Superior temporal gyrus (tissue), 1 donor: ENCODE results near the gene CLEC1A.
A peak's percentile ranks its signal among the peaks of the same experiment; 100 is the strongest.

ENCODE experiments used
- DNase-seq: peaks from one replicate; pipeline ENCODE4 v3.0.0-alpha.2; 2016; ENCODE audit errors: extremely low spot score

The CLEC1A gene

GRCh38 chr12:10098791-10099190 lies at the start of gene CLEC1A:
CLEC1A (minus strand) TSS chr12:10098985; CDS start chr12:10098922, 63 bp downstream.
- DNase-seq: no peak

GRCh38 chr12:10147714-10148403 lies 49.1 kb upstream of the CLEC1A start:
- no peak for DNase-seq

GRCh38 chr12:10142976-10143589 lies 44.3 kb upstream of the CLEC1A start:
- DNase-seq: no peak

GRCh38 chr12:10140001-10140400 lies 41.2 kb upstream of the CLEC1A start:
- peak; percentile 78 for DNase-seq

GRCh38 chr12:10136637-10137205 lies 37.9 kb upstream of the CLEC1A start:
- DNase-seq: no peak

GRCh38 chr12:10135126-10135525 lies 36.3 kb upstream of the CLEC1A start:
- DNase-seq: no peak

- no peak for DNase-seq
These were observed 34.1 kb upstream of the CLEC1A start for GRCh38 chr12:10132850-10133370.

- no peak for DNase-seq
These were observed 32.4 kb upstream of the CLEC1A start for GRCh38 chr12:10131111-10131690.

- DNase-seq: no peak
These were observed 31.3 kb upstream of the CLEC1A start, which contains the start of gene CLEC7A for GRCh38 chr12:10130042-10130441. CLEC7A (minus strand) TSS chr12:10130199; CDS start chr12:10130082, 117 bp downstream.

- DNase-seq: no peak
These were observed 29.9 kb upstream of the CLEC1A start for GRCh38 chr12:10128687-10129086.

- no peak for DNase-seq
These were observed 27.6 kb upstream of the CLEC1A start for GRCh38 chr12:10126413-10126812.

- DNase-seq: no peak
These were observed 23.9 kb upstream of the CLEC1A start for GRCh38 chr12:10122689-10123088.

- peak; percentile 35 for DNase-seq
These were observed 22.5 kb upstream of the CLEC1A start for GRCh38 chr12:10121278-10121677.

- DNase-seq: no peak
These were observed 20.3 kb upstream of the CLEC1A start for GRCh38 chr12:10119066-10119465.

GRCh38 chr12:10115890-10116289 lies 17.1 kb upstream of the CLEC1A start:
- DNase-seq: no peak

- DNase-seq: no peak
These were observed 16.5 kb upstream of the CLEC1A start for GRCh38 chr12:10115311-10115710.

GRCh38 chr12:10113920-10114319 lies 15.1 kb upstream of the CLEC1A start:
- no peak for DNase-seq

- no peak for DNase-seq
These were observed 14.3 kb upstream of the CLEC1A start for GRCh38 chr12:10113075-10113474.

GRCh38 chr12:10111451-10111850 lies 12.7 kb upstream of the CLEC1A start:
- DNase-seq: no peak

GRCh38 chr12:10110256-10110844 lies 11.6 kb upstream of the CLEC1A start:
- no peak for DNase-seq

- DNase-seq: no peak
These were observed 3.5 kb upstream of the CLEC1A start for GRCh38 chr12:10102322-10102721.

GRCh38 chr12:10101648-10102220 lies 2.9 kb upstream of the CLEC1A start:
- DNase-seq: no peak
